ENCODE measurements around the gene SPATA9.
"Not testable (repeated sequence)": the region's sequence is repeated elsewhere in the genome, so short reads cannot be mapped to it uniquely, and the experiment has no call there.

Gene SPATA9

DNA sequence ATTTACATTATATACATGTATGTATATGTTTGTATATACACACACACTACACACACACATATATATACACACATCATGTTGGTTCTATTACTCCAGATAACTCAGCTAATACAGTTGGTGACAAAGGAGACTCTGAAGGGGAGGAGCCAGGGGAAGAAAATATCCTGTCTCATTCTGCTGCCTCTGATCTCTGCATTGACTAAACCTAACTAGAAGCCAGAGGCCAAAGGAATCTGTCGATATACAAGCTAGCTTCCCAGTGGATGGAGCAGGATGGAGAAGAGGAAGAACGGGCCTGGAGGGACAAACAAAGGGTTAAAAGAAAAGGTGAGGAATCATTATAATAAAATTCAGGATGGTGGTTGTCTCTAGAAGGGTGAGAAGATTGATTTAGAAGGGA, 34.6 kb upstream of the SPATA9 start:
- no peak for DNase-seq (ENCODE audit: low read depth in 4 of 4, low spot score in 1 of 4)

DNA sequence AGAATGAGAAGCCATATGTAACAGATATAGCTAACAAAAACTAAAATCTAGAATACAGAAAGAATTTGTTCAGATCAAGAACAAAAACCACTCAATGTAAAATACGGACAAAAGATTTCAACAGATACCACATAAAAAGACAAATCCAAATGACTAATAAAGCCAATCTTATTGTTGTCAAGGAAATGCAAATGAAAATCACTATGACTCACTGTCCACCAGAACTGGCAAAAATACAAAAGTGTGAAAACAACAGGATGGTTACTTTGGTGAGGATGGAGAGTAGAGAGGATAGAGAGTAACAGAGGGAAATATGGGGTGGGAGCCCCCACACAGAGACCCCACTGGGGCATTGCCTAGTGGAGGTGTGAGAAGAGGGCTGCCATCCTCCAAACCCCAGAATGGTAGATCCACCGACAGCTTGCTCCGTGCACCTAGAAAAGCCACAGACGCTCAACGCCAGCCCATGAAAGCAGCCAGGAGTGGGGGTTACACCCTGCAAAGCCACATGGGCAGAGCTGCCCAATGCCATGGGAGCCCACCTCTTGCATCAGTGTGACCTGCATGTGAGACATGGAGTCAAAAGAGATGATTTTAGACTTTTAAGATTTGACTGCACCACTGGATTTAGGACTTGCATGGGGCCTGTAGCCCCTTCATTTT, 33.1 kb upstream of the SPATA9 start:
- DNase-seq (ENCODE audit: low read depth in 4 of 4, low spot score in 1 of 4), result no peak

DNA sequence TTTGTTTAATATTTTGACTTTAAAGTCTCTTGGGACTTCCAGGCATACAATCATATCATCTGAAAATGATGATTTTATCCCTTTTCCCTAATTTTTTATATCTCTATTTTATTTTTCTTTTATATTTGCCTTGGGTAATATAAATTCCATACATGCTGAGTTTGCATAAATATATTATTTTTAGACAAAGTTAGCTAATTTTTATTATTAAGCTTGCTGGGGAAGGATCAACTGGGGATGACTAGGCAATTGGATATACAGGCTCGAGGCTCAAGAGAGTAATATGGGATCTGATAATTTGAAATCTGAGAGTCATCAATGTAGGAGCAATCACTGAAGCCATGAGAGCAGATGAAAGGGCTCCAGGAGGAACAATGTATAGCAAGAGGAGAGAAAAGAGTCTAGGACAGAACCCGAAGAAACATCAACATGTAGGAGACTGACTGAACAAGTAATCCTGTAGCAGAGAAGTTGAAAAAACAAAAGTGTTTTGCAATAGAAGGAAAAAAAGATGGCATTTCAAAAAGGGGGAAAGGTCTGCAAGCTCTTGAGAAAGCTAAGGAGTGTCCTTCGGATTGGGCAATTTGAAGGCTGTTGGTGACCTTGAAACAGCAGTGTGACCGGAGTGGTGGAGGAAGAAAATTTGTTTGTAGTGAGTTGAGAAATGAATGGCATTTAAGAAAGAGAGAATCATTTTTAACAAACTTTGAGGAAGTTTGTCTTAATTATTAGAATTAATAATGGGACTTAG, 31.3 kb upstream of the SPATA9 start:
- DNase-seq (ENCODE audit: low read depth in 4 of 4, low spot score in 1 of 4), result no peak

DNA sequence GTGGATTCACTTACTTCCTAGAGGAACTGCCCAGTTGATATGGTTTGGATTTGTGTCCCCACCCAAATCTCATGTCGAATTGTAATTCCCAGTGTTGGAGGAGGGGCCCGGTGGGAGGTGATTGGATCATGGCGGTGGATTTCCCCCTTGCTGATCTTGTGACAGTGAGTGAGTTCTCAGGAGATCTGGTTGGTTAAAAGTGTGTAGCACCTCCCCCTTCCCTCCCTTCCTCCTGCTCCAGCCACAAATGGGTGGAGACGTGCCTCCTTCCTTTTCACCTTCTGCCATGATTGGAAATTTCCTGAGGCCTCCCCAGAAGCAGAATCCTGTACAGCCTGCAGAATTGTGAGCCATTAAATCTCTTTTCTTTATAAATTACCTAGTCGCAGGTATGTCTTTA, 30.5 kb upstream of the SPATA9 start:
- not testable (repeated sequence) for DNase-seq (ENCODE audit: low read depth in 4 of 4, low spot score in 1 of 4)

DNA sequence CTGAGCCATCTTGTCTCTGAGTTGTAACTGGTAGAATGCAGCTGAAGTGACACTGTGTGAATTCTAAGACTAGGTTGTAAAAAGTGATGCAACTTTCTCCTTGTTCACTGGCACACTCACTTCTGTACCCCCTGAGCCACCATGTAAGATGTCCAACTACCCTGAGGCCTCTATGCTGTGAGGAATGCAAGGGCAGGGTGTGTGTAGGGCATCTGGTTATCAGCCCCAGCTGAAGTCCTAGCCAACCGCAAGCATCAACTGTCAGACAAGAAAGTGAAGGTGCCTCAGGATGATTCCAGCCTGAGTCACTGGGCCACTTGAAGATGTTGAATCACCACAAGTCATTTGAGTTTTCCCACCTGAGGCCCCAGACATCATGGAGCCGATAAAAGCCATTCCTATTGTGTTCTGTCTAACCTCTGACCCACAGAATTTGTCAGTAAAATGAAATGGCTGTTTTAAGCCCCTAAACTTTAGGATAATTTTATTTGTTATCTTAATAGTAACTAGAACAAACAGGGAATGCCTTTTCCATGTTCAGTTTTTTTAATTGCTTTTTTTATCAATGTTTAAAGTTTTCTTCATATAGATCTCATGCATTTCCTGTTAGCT, 29.7 kb upstream of the SPATA9 start:
- DNase-seq (ENCODE audit: low read depth in 4 of 4, low spot score in 1 of 4), result peak in 2 of 4 experiments; percentile 41 to 45

DNA sequence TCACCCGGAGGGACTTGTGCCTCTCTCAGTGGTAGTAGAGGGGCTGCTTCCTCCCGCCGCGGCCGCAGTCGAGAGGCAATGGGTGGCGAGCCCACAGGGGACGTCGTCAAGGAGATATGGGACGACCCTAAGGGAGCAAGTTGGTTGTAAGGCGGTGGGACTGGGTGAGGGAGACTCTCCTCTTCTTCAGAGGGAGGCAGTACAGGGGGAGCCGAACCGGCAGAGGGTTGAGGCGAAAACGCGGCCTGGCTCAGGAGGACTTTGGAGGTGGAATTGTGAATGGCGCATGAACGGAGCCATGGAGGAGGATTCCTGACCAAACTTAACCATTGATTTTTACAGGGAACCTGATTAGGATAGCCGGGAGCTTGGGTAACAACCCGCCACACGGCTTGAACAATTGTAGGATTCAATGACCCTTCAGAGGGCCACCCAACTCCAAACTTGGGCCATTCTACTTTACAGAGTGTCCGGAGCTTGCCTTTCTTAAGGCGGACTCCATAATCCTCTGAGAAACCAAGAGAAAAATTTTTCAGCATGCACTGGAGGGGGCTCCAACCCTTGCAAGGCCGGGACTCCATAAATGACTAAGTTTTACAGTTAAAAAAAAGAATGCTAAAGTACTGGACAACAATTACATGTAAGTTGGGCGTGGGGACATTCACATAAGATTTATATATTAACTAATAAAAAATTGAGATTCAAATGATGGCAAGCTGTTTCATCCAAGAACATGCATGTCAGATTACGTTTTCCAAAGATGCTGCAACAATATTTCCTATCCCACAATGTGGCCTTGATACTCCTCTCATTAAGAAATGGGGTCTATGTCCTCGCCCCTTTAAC, 28.9 kb upstream of the SPATA9 start:
- DNase-seq (ENCODE audit: low read depth in 4 of 4, low spot score in 1 of 4), result no peak

DNA sequence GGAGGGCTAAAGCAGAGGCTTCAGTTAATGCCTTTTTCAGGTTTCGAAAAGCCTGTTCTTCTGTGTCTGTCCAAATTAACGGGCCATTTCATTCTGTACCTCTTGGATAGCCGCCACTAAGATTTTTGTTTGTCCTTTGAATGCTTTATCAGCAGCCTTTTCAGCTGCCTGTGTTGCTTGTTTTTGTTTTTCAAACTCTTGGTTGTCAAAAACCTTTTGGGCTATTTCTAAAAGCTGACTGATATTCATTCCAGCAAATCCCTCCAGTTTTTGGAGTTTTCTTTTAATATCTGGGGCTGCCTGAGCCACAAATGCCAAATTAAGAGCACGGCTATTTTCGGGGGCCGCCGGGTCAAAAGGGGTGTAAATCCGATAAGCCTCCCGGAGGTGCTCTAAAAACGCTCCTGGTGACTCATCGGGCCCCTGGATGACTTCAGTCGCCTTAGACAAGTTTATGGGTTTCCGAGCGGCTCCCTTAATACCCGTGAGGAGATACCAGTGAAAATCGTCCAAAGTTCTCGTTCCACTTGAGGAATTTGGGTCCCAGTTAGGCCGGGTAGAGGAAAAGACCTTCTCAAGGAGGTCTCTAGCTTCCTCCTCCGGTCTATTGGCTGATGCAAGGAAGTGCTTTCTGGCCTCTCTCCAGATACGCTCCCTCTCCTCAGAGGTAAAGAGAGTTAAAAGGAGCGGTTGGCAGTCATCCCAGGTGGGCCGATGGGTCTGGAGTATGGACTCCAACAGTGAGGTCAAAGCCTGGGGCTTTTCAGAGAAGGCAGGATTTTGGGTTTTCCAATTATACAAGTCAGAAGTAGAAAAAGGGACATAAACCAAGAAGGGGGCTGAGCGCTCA, 28.1 kb upstream of the SPATA9 start:
- DNase-seq (ENCODE audit: low read depth in 4 of 4, low spot score in 1 of 4), result not testable (repeated sequence)

DNA sequence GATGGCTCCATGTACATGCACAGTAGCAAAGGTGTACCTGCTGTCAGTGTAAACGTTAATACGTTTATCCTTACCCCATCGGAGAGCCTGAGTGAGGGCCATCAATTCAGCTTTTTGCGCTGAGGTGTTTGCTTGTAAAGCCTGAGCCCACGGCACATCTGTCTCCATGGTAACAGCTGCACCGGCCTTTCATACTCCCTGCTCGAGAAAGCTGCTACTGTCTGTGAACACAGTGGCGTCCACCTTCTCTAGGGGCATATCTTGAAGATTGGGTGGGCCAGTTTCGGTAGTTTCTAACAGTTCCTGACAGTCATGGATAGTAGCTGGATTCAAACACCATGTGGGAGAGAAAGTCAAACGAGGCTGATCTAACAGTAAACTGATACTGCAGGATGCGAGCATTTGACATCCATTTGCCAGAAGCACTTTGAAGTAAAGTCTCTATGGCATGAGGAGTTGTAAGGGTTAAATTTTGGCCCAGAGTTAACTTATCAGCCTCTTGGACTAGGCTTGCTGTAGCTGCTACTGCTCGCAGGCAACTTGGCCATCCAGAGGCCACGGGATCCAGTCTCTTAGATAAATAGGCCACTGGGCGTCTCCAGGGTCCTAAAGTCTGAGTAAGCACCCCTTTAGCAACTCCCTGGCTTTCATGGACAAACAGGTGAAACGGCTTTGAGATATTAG, 27.3 kb upstream of the SPATA9 start:
- DNase-seq (ENCODE audit: low read depth in 4 of 4, low spot score in 1 of 4), result no peak

DNA sequence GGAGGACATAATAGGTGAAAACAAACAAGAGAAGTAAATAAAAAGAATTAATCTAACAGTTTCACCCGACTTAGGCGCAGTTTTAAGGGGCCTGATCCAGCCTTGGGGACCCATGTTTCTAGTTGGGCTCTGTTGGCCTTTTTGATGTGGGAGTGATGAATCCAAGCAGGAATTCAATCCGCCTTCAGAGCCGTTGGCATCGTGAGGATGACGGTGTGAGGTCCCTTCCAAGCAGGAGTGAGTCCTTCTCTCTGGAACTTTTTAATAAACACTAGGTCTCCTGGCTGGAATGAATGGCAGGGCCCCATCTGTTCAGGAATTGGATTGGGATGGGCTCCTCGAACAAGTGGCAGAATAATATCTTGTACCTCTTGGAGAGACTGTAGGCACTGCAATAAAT, 26.1 kb upstream of the SPATA9 start:
- DNase-seq (ENCODE audit: low read depth in 4 of 4, low spot score in 1 of 4), result no peak

DNA sequence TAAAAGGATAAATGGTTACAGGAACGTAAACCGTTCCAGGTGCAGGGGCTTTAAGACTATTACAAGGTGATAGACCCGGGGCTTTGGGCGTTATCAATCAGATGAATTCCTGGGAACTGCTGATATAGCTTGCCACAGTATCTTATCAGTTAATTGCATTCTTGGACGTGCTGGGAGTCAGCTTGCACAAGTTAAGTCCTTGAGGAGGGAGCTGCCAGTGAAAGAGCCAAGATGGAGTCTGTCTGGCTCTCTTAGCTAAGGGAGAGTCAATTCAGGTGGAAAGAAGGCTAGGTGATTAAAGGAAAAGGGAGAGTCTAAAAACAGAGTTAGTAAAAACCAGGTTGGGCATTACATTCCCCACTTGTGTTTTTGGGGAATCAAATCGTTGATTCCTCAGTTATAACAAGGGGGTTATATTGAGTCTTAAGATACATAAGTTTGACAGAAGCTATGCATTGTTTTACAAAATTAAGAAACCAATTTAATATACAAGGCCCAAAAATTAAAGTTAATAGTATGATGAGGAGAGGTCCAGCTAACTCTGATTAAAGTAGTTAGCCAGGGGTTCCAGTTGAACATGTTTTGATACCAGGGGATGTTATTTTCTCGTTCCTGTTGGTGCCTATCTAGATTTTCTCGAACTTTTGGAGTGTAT, 24.9 kb upstream of the SPATA9 start:
- not testable (repeated sequence) for DNase-seq (ENCODE audit: low read depth in 4 of 4, low spot score in 1 of 4)

DNA sequence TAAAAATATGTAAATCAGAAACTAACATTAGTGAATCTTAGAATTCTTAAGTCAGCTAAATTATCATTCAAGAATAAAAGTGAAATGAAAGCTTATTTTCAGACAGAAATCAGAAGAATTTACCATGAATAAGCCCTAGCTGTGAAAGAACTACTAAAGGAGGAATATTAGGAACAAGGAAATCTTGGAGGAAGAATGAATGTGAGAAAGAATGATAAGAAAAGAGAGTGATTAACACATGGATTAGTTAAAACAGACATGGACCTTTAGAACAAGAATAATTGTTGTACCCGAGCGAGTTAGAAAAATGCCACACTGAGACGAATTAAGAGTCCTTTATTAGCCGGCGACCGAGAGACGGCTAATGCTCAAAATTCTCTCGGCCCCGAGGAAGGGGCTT, 24.3 kb upstream of the SPATA9 start:
- no peak for DNase-seq (ENCODE audit: low read depth in 4 of 4, low spot score in 1 of 4)

DNA sequence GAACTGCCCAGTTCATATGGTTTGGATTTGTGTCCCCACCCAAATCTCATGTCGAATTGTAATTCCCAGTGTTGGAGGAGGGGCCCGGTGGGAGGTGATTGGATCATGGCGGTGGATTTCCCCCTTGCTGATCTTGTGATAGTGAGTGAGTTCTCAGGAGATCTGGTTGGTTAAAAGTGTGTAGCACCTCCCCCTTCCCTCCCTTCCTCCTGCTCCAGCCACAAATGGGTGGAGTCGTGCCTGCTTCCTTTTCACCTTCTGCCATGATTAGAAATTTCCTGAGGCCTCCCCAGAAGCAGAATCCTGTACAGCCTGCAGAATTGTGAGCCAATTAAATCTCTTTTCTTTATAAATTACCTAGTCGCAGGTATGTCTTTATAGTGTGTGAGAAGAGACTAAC, 23.4 kb upstream of the SPATA9 start:
- not testable (repeated sequence) for DNase-seq (ENCODE audit: low read depth in 4 of 4, low spot score in 1 of 4)

DNA sequence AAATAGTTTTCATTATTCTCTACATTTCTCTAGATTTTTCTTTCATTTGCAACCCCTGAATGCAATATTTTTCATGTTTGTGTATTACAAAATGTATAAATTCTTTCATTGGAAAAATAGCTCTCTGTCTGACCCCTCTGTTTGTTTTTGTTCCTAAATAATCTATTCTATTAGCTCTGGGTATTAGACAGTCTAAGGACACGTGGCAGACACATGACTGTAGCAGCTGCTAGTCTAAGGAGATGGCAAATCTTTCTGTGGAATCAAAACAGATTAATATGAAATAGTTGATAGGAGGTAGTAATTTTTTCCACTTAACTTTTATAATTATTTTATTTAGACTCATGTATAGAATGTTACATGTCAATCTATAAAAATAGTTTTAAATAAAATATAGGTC, 21.4 kb upstream of the SPATA9 start:
- no peak for DNase-seq (ENCODE audit: low read depth in 4 of 4, low spot score in 1 of 4)

DNA sequence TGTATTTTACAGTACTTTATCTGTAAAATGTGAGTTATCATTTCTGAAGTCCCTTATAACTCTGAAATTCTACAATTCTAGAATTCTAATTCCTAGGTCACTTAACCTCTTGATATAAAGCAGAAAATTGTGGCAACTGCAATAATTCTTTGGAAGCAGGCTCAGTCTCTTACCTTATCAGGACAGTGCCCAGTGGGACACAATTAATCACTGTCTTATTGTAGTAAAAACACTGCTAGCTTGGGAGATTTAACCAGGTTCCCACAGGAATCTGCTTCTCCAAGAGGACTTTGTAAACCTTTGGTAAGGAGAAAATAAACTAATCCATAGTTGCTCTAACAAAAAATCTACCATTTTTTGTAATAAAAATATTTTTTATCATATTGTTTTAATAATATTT, 18.3 kb upstream of the SPATA9 start:
- DNase-seq (ENCODE audit: low read depth in 4 of 4, low spot score in 1 of 4), result no peak

DNA sequence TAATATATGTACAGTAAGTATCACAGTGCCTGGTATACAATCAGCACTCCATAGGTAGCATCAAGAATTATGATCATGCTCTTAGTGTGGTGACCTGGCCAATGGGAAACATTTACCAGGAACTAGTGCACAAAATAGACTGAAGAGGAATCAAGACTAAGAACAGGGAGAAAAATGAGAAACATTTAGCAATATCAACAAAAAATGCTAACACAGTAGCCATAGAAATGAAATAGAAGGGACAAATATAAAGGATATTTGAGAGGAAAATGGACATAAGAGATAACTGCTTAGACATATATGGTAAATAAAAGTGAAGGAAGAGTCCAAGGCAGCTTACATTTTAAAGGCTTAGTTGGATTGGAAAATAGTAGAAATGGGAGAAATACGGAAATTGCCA, 16.5 kb upstream of the SPATA9 start:
- no peak for DNase-seq (ENCODE audit: low read depth in 4 of 4, low spot score in 1 of 4)

DNA sequence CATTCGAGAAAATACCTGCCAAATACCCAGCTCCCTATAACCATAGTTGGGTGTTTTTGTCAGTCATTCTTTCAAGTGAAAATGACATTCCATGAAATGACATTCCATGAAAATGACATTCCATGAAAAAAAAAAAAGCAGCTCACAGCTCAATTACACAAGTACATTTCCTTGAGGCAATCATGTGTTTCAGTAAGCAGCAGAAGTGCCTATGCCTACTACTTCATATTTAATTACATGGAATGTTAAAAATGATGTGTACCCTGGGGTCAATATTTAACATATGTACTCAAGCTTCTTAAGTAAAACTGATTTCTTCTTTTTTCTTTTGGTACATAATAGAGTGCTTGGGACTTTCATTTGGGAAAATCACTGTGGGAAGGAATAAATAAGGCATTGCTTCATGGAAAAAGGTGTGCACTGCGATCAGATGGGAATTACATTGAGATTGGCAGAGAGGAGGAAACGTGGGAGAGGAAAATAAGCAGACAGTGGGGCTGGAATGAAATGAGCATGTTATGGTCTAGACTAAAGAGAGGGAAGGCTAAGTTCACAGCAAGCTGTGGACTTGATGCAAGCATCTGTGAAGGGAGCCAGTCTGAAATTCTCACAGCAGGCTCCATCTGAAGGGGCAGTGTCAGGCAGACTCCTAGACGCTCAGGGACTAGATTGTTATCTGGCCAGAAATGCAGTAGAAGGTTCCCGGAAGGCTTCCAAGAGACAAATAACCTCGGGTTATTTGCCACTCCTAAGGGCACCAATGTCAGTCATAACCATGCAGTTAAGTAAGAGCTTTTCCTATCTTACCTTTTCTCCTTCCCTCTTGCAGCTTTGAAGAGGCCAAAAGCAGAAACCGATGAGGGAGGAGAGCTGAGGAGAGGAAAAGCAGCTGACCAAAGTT, 15.2 kb upstream of the SPATA9 start:
- DNase-seq (ENCODE audit: low read depth in 4 of 4, low spot score in 1 of 4), result no peak

DNA sequence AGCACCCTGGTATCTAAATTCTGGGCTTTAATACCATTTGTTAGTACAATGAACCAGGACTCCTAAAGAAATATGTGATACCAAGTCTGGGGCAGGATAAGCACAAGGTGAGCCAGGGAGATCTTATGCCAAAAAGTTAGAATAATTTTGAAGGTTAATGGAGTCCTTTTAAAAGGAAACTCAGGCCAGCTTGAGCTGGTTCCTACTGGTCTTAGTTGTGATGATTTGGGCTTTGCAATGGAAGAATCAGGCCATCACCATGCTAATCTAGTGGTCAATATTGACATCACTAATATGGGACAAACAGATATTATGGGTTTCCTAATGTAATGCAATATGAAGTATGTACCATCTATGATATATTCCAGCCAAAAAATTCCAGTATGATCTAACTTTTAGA, 7.5 kb upstream of the SPATA9 start:
- DNase-seq (ENCODE audit: low read depth in 4 of 4, low spot score in 1 of 4), result no peak

DNA sequence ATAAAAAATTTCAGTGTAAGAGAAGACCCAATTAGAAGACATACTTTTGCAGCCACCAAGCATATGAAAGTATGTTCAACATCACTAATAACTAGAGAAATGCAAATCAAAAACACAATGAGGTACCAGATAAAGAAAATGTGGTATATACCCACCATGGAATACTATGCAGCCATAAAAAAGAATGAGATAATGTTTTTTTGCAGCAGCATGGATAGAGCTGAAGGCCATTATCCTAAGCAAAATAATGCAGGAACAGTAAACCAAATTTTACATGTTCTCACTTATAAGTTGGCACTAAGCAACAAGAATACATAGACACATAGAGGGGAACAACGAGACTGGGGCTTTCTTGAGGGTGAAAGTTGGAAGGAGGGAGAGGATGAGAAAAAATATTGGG, 6.9 kb upstream of the SPATA9 start:
- DNase-seq (ENCODE audit: low read depth in 4 of 4, low spot score in 1 of 4), result no peak

DNA sequence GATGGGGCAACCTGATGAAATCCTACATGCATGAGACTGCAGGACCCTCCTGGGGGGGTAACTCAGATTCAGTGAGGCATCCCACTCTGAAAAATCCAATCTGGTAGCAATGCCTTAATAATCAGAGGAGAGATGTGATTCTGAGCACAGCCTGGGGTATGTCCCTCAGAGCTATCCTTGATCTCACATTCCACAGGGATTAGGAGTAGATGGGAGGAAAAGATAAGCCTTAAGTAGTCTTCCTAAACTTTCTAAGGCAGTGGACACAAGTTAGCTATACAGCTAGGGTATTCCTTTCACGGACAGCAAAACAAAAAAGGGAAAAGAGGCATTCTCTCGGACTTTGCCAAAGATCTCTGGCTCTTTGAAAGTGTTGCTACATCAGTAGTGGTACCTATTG, 3.9 kb upstream of the SPATA9 start:
- no peak for DNase-seq (ENCODE audit: low read depth in 4 of 4, low spot score in 1 of 4)

Measured in stimulated activated CD4-positive, alpha-beta T cell treated with anti-CD3 and anti-CD28 coated beads, Interleukin-1b, Interleukin-23, amount 100 ng/mL, for 24 hours (primary cell).